ENCODE data around the gene GCA. TPM values are rescaled to one million over a fixed set of nuclear protein-coding genes. Genes with fewer than 3 reads are reported as not detected.

Gene GCA, protein sequence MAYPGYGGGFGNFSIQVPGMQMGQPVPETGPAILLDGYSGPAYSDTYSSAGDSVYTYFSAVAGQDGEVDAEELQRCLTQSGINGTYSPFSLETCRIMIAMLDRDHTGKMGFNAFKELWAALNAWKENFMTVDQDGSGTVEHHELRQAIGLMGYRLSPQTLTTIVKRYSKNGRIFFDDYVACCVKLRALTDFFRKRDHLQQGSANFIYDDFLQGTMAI
- 31.6 TPM for polyA plus RNA-seq (2013, experiment 1 of 2)
- 32.1 TPM for polyA plus RNA-seq (2013, experiment 2 of 2)

- Histone ChIP-seq H3K14ac (ENCODE audit: low read length) (no peak within 1 kb of the TSS), H3K4me3 (ENCODE audit: low read length in 2 of 2) (peak within 1 kb of the TSS; percentile 89 to 99), H2BK5ac (ENCODE audit: low read length) (peak within 1 kb of the TSS; percentile 20), H2AFZ (ENCODE audit: low read length) (peak within 1 kb of the TSS; percentile 95), H3K9me3 (replicated peaks in 1 of 2; ENCODE audit: control insufficient read depth in 2 of 2, insufficient read depth in 1 of 2, low read depth in 1 of 2, low read length in 2 of 2) (no peaks in the 10 kb centered on the region), H3K18ac (ENCODE audit: low read length) (peak within 1 kb of the TSS; percentile 97), H2BK15ac (ENCODE audit: low read length) (no peak within 1 kb of the TSS), H3K4me2 (ENCODE audit: insufficient read depth, low read length, poor library complexity, severe bottlenecking) (peak within 1 kb of the TSS; percentile 60), H4K8ac (ENCODE audit: low read depth, low read length) (peak within 1 kb of the TSS; percentile 17), H3K27ac (replicated peaks; ENCODE audit: low read length) (peak within 1 kb of the TSS; percentile 25), H3K36me3 (replicated peaks in 1 of 2; ENCODE audit: control insufficient read depth in 2 of 2, insufficient read depth in 2 of 2, low read length in 2 of 2) (no peaks in the 10 kb centered on the region), H3K4ac (ENCODE audit: low read length) (no peak within 1 kb of the TSS), H3K23ac (ENCODE audit: low read depth, low read length, poor library complexity) (peak within 1 kb of the TSS; percentile 75), H3K27me3 (ENCODE audit: control insufficient read depth in 3 of 3, insufficient read depth in 3 of 3, low read depth in 1 of 3, low read length in 3 of 3) (no peaks in the 10 kb centered on the region), H3K79me1 (ENCODE audit: low read depth, low read length) (peaks cover 1% of the 10 kb centered on the region), H2BK12ac (ENCODE audit: low read length) (peak within 1 kb of the TSS; percentile 84), H3K9ac (ENCODE audit: low read depth, low read length, poor library complexity) (peak within 1 kb of the TSS; percentile 93), H3K4me1 (ENCODE audit: control insufficient read depth in 2 of 2, insufficient read depth in 1 of 2, low read depth in 1 of 2, low read length in 2 of 2) (peaks cover 0 to 1% of the 10 kb centered on the region in 2 donors), H4K91ac (ENCODE audit: low read depth, low read length, poor library complexity) (no peak within 1 kb of the TSS), H2AK5ac (ENCODE audit: low read depth, low read length) (peak within 1 kb of the TSS; percentile 46), H2BK120ac (ENCODE audit: low read depth, low read length) (no peak within 1 kb of the TSS)
- peak; percentile 91 for DNase-seq (ENCODE audit: low spot score)
- WGBS, 2 donors (ENCODE audit: extremely low coverage in 2 of 2, insufficient read length in 2 of 2, insufficient replicate concordance in 1 of 2), result no CpG with 5 or more reads among the region's 57 CpGs
These were observed at the start of gene GCA for GRCh38 chr2:162343824-162344616. Gene GCA, plus strand, starts transcription at chr2:162344132. Its CDS starts 117 bp downstream, at chr2:162344249.

DNA sequence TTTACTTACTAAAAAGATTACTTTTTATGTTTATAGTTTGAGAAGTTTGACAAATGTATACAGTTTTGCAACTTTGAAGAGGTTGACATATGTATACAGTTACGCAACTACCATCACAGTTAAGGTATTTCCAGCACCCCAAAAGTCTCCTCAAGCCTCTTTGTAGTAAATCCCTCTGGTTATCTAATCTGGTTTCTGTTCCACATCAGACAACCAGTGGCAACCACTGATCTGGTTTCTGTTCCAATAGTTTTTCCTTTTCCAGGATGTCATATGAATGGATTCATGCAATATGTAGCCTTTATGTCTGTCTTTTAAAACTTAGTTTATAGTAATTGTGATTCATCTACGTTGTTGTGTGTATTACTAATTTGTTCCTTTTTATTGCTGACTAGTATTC lies 48.9 kb upstream of the GCA start:
- H3K4me3 ChIP-seq (ENCODE audit: low read length in 2 of 2), result no peak overlapping the region
- H2AK5ac ChIP-seq (ENCODE audit: low read depth, low read length), result no peak overlapping the region
- H4K91ac ChIP-seq (ENCODE audit: low read depth, low read length, poor library complexity), result no peak overlapping the region
- no peak overlapping the region for H3K18ac ChIP-seq (ENCODE audit: low read length)
- no peak overlapping the region for H4K8ac ChIP-seq (ENCODE audit: low read depth, low read length)
- WGBS, 2 donors (ENCODE audit: extremely low coverage in 2 of 2, insufficient read length in 2 of 2, insufficient replicate concordance in 1 of 2), result no CpG with 5 or more reads among the region's 2 CpGs
- H3K4me2 ChIP-seq (ENCODE audit: insufficient read depth, low read length, poor library complexity, severe bottlenecking), result no peak overlapping the region
- no peak overlapping the region for H2BK15ac ChIP-seq (ENCODE audit: low read length)
- H3K23ac ChIP-seq (ENCODE audit: low read depth, low read length, poor library complexity), result no peak overlapping the region
- no peak for DNase-seq (ENCODE audit: low spot score)
- H3K4me1 ChIP-seq (ENCODE audit: control insufficient read depth in 2 of 2, insufficient read depth in 1 of 2, low read depth in 1 of 2, low read length in 2 of 2), result no peaks in the 10 kb centered on the region
- no peaks in the 10 kb centered on the region for H3K36me3 ChIP-seq (replicated peaks in 1 of 2; ENCODE audit: control insufficient read depth in 2 of 2, insufficient read depth in 2 of 2, low read length in 2 of 2)
- H3K27ac ChIP-seq (replicated peaks; ENCODE audit: low read length), result no peak overlapping the region
- no peak overlapping the region for H3K4ac ChIP-seq (ENCODE audit: low read length)
- H2BK5ac ChIP-seq (ENCODE audit: low read length), result no peak overlapping the region
- no peaks in the 10 kb centered on the region for H3K79me1 ChIP-seq (ENCODE audit: low read depth, low read length)
- no peak overlapping the region for H2AFZ ChIP-seq (ENCODE audit: low read length)
- H3K14ac ChIP-seq (ENCODE audit: low read length), result no peak overlapping the region
- no peak overlapping the region for H3K9ac ChIP-seq (ENCODE audit: low read depth, low read length, poor library complexity)
- H3K27me3 ChIP-seq (ENCODE audit: control insufficient read depth in 3 of 3, insufficient read depth in 3 of 3, low read depth in 1 of 3, low read length in 3 of 3), result peaks cover 0 to 8% (median 0%) of the 10 kb centered on the region in 3 experiments
- H2BK120ac ChIP-seq (ENCODE audit: low read depth, low read length), result no peak overlapping the region
- H2BK12ac ChIP-seq (ENCODE audit: low read length), result no peak overlapping the region
- no peaks in the 10 kb centered on the region for H3K9me3 ChIP-seq (replicated peaks in 1 of 2; ENCODE audit: control insufficient read depth in 2 of 2, insufficient read depth in 1 of 2, low read depth in 1 of 2, low read length in 2 of 2)

- H3K9ac ChIP-seq (ENCODE audit: low read depth, low read length, poor library complexity), result no peak overlapping the region
- no peak overlapping the region for H4K8ac ChIP-seq (ENCODE audit: low read depth, low read length)
- no peak overlapping the region for H3K14ac ChIP-seq (ENCODE audit: low read length)
- no peak overlapping the region for H4K91ac ChIP-seq (ENCODE audit: low read depth, low read length, poor library complexity)
- H2BK120ac ChIP-seq (ENCODE audit: low read depth, low read length), result no peak overlapping the region
- H3K4me3 ChIP-seq (ENCODE audit: low read length in 2 of 2), result no peak overlapping the region
- H3K4ac ChIP-seq (ENCODE audit: low read length), result no peak overlapping the region
- peak; percentile 76 for DNase-seq (ENCODE audit: low spot score)
- H2AK5ac ChIP-seq (ENCODE audit: low read depth, low read length), result no peak overlapping the region
- H3K23ac ChIP-seq (ENCODE audit: low read depth, low read length, poor library complexity), result no peak overlapping the region
- H3K18ac ChIP-seq (ENCODE audit: low read length), result no peak overlapping the region
- no peak overlapping the region for H2BK15ac ChIP-seq (ENCODE audit: low read length)
- H3K4me2 ChIP-seq (ENCODE audit: insufficient read depth, low read length, poor library complexity, severe bottlenecking), result no peak overlapping the region
- no CpG with 5 or more reads among the region's 5 CpGs for WGBS, 2 donors (ENCODE audit: extremely low coverage in 2 of 2, insufficient read length in 2 of 2, insufficient replicate concordance in 1 of 2)
- H3K79me1 ChIP-seq (ENCODE audit: low read depth, low read length), result no peaks in the 10 kb centered on the region
- no peak overlapping the region for H2AFZ ChIP-seq (ENCODE audit: low read length)
- H3K27me3 ChIP-seq (ENCODE audit: control insufficient read depth in 3 of 3, insufficient read depth in 3 of 3, low read depth in 1 of 3, low read length in 3 of 3), result peaks cover 0 to 8% (median 0%) of the 10 kb centered on the region in 3 experiments
- no peaks in the 10 kb centered on the region for H3K4me1 ChIP-seq (ENCODE audit: control insufficient read depth in 2 of 2, insufficient read depth in 1 of 2, low read depth in 1 of 2, low read length in 2 of 2)
- no peak overlapping the region for H3K27ac ChIP-seq (replicated peaks; ENCODE audit: low read length)
- H3K36me3 ChIP-seq (replicated peaks in 1 of 2; ENCODE audit: control insufficient read depth in 2 of 2, insufficient read depth in 2 of 2, low read length in 2 of 2), result no peaks in the 10 kb centered on the region
- H2BK5ac ChIP-seq (ENCODE audit: low read length), result no peak overlapping the region
- H2BK12ac ChIP-seq (ENCODE audit: low read length), result no peak overlapping the region
- H3K9me3 ChIP-seq (replicated peaks in 1 of 2; ENCODE audit: control insufficient read depth in 2 of 2, insufficient read depth in 1 of 2, low read depth in 1 of 2, low read length in 2 of 2), result no peaks in the 10 kb centered on the region
These were observed 45.9 kb upstream of the GCA start for GRCh38 chr2:162297925-162298552.

Measured in neuronal stem cell (in vitro differentiated cells).